Stimulated activated CD4-positive, alpha-beta T cell treated with anti-CD3 and anti-CD28 coated beads, TNF-alpha, amount 100 ng/mL, for 1 hour (primary cell): ENCODE data around the gene AKAP8L.

ENCODE experiments used
- DNase-seq, 3 donors: peaks; one replicate each; pipeline ENCODE4 v3.0.0-alpha.2; 2020; ENCODE audit warnings: low read depth in 3 of 3, low spot score in 1 of 3

The AKAP8L gene

GRCh38 chr19:15418579-15419412, at the start of gene AKAP8L:
Gene AKAP8L (minus strand): TSS chr19:15418988. CDS start chr19:15418923, 65 bp downstream.
- DNase-seq = peak; percentile 89 to 98 (median 95)

GRCh38 chr19:15467734-15468214, 49.0 kb upstream of the AKAP8L start:
- DNase-seq = no peak

- DNase-seq = peak in 2 of 3 donors; percentile 42 to 44
Measured at GRCh38 chr19:15466851-15467733, 48.3 kb upstream of the AKAP8L start.

- peak; percentile 36 to 60 (median 58) for DNase-seq
Measured at GRCh38 chr19:15464394-15465385, 45.9 kb upstream of the AKAP8L start, which contains the start of gene RASAL3. Gene RASAL3 (minus strand): TSS chr19:15464544. CDS start chr19:15464358, 186 bp downstream.

- peak; percentile 46 to 68 (median 65) for DNase-seq
Measured at GRCh38 chr19:15463861-15464371, 45.1 kb upstream of the AKAP8L start.

GRCh38 chr19:15461694-15462093, 42.9 kb upstream of the AKAP8L start:
- no peak for DNase-seq

- no peak for DNase-seq
Measured at GRCh38 chr19:15457701-15458484, 39.1 kb upstream of the AKAP8L start.

- DNase-seq = no peak
Measured at GRCh38 chr19:15456871-15457700, 38.3 kb upstream of the AKAP8L start.

GRCh38 chr19:15456441-15456840, 37.7 kb upstream of the AKAP8L start:
- no peak for DNase-seq

- no peak for DNase-seq
Measured at GRCh38 chr19:15455996-15456395, 37.2 kb upstream of the AKAP8L start.

GRCh38 chr19:15453906-15454860, 35.4 kb upstream of the AKAP8L start:
- DNase-seq = no peak

- DNase-seq = no peak
Measured at GRCh38 chr19:15453091-15453578, 34.3 kb upstream of the AKAP8L start.

GRCh38 chr19:15452111-15453047, 33.6 kb upstream of the AKAP8L start:
- no peak for DNase-seq

GRCh38 chr19:15450528-15450890, 31.7 kb upstream of the AKAP8L start:
- no peak for DNase-seq

- DNase-seq = peak; percentile 60 to 87 (median 60)
Measured at GRCh38 chr19:15449620-15450527, 31.1 kb upstream of the AKAP8L start, which contains the start of gene WIZ. Gene WIZ (minus strand): TSS chr19:15449956. CDS start chr19:15448307, 1,649 bp downstream.
